Right atrium auricular region (tissue), 2 donors: ENCODE data around the gene RUNX2. TPM values are rescaled to one million over a fixed set of nuclear protein-coding genes. Genes with fewer than 3 reads are reported as not detected.

Experiments used
- DNase-seq: peaks from one replicate; pipeline ENCODE4 v3.0.0-alpha.2; 2019; ENCODE audit warnings: low spot score
- H3K27ac ChIP-seq, 2 donors: fragments of 200-600 bp; sonication (generic); 1 replicate in 1 of 2; 2 replicates in 1 of 2; pipeline ENCODE4 v1.5.1; 2016 to 2019
- H3K27me3 ChIP-seq, 2 donors: fragments of 200-600 bp; sonication (generic); one replicate each; pipeline versions ENCODE4 v1.5.1 to v1.6.0; 2017 to 2019
- H3K36me3 ChIP-seq: fragments of 200-600 bp; sonication (generic); one replicate; pipeline ENCODE4 v1.5.1; 2016
- H3K4me1 ChIP-seq, 2 donors: fragments of 200-600 bp; sonication (generic); one replicate each; pipeline versions ENCODE4 v1.5.1 to v1.6.0; 2017 to 2019
- H3K4me3 ChIP-seq, 2 donors: fragments of 200-600 bp; sonication (generic); 1 replicate in 1 of 2; 2 replicates in 1 of 2; pipeline ENCODE4 v1.5.1; 2017 to 2019; ENCODE audit warnings: mild to moderate bottlenecking in 1 of 2, moderate library complexity in 1 of 2
- H3K9me3 ChIP-seq, 2 donors: fragments of 200-600 bp; sonication (generic); one replicate each; pipeline ENCODE4 v1.5.1; 2019
- total RNA-seq, 2 donors: library from RNA; depleted of rRNA; stranded (reverse); fragments of >200 nt; gene quantifications; one replicate each; pipeline ENCODE4 v1.1.0, GENCODE V29; 2016
- TF ChIP-seq, protein P1 (sequence below), 2 donors: fragments of 200-600 bp; sonication (generic); IDR thresholded peaks; one replicate each; pipeline ENCODE4 v1.5.1; 2019; ENCODE audit warnings: antibody characterized with exemption in 2 of 2

The RUNX2 gene
- total RNA-seq, 2 donors from 2014 or later = 0.55 to 0.85 TPM

DNA sequence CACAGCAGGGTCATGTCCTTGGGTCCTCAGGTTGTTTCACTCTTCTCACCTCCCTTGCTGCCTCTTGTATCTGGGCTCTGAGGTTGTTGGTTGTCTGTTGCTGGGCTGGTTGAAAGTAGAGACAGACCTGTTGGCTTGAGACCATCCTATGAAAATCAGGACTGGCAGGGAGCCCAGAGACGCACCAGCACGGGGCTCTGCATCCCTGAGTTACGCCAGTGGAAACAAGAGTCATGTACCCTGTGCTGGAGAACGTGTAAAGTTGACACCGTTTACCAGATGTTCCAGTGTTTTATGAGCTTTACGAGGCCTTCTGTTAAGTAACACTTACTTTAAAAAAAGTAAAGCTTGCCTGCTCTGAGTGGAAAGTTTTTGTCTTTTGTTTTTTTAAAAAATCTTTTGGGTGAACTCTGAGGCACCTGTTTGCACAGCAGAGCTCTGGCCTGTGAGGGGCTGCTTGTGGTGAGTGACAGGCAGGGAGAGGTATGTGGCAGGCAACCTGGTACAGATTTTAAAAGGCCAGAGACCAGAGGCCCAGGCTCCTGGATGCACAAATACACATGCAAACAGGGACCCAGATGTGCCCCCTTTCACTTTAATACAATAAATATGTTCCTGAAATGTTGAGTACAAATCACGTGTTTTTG, 309.6 kb downstream of the RUNX2 start:
- Histone ChIP-seq H3K4me1 (no peaks in the 10 kb centered on the region), H3K4me3 (no peak overlapping the region), H3K27me3 (no peaks in the 10 kb centered on the region), H3K9me3 (no peaks in the 10 kb centered on the region), H3K36me3 (no peaks in the 10 kb centered on the region), H3K27ac (no peak overlapping the region)
- DNase-seq = no peak
- TF ChIP-seq, protein P1, sequence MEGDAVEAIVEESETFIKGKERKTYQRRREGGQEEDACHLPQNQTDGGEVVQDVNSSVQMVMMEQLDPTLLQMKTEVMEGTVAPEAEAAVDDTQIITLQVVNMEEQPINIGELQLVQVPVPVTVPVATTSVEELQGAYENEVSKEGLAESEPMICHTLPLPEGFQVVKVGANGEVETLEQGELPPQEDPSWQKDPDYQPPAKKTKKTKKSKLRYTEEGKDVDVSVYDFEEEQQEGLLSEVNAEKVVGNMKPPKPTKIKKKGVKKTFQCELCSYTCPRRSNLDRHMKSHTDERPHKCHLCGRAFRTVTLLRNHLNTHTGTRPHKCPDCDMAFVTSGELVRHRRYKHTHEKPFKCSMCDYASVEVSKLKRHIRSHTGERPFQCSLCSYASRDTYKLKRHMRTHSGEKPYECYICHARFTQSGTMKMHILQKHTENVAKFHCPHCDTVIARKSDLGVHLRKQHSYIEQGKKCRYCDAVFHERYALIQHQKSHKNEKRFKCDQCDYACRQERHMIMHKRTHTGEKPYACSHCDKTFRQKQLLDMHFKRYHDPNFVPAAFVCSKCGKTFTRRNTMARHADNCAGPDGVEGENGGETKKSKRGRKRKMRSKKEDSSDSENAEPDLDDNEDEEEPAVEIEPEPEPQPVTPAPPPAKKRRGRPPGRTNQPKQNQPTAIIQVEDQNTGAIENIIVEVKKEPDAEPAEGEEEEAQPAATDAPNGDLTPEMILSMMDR (IDR thresholded peaks at IDR 0.05) = no peak

DNA sequence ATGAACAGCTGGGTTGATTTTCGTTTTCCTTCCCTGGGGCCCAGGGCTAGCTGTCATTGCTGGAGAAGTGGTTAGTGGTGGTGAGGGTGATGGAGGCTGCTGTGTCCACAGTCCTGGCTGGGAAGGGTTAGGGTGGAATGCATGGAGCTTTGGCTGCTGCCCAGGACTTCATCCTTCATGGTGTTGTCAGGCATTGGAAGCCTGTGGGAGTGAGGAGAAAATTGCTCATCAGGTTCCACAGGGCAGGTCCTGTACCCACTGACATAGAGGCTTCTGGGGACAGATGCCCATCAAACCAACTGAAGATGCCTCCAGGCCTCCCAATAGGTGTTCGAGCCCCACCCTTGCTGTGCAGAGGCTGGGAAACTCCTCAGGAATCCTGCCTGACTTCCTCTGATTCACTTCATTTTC, 312.0 kb downstream of the RUNX2 start:
- H3K27me3 ChIP-seq = no peaks in the 10 kb centered on the region
- H3K36me3 ChIP-seq = no peaks in the 10 kb centered on the region
- H3K9me3 ChIP-seq = no peaks in the 10 kb centered on the region
- H3K4me1 ChIP-seq = no peaks in the 10 kb centered on the region
- H3K4me3 ChIP-seq = no peak overlapping the region
- TF ChIP-seq, protein P1 (IDR thresholded peaks at IDR 0.05) = no peak
- H3K27ac ChIP-seq = no peak overlapping the region
- DNase-seq = no peak

DNA sequence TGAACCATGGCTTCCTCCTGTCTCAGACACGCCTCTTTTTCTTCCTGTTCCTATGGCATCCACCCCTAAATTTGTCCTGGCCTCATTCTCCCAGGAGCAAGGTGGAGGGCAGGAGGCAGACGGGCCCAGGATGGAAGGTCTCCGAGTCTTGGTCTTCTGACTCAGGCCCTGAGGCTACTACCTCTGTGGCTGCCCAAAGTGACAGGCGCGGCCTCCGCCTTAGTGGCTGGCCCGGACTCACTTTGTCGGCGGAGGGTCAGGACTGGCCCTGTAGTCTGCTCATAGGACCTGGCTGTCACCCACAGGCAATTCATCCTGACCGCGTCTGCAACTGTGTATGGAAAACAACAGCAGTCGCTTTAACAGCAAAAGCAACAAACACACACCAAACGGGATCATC, 312.7 kb downstream of the RUNX2 start:
- TF ChIP-seq, protein P1 (IDR thresholded peaks at IDR 0.05) = no peak
- H3K4me1 ChIP-seq = no peaks in the 10 kb centered on the region
- H3K27ac ChIP-seq = no peak overlapping the region
- H3K27me3 ChIP-seq = no peaks in the 10 kb centered on the region
- no peaks in the 10 kb centered on the region for H3K36me3 ChIP-seq
- H3K9me3 ChIP-seq = no peaks in the 10 kb centered on the region
- H3K4me3 ChIP-seq = no peak overlapping the region
- no peak for DNase-seq

DNA sequence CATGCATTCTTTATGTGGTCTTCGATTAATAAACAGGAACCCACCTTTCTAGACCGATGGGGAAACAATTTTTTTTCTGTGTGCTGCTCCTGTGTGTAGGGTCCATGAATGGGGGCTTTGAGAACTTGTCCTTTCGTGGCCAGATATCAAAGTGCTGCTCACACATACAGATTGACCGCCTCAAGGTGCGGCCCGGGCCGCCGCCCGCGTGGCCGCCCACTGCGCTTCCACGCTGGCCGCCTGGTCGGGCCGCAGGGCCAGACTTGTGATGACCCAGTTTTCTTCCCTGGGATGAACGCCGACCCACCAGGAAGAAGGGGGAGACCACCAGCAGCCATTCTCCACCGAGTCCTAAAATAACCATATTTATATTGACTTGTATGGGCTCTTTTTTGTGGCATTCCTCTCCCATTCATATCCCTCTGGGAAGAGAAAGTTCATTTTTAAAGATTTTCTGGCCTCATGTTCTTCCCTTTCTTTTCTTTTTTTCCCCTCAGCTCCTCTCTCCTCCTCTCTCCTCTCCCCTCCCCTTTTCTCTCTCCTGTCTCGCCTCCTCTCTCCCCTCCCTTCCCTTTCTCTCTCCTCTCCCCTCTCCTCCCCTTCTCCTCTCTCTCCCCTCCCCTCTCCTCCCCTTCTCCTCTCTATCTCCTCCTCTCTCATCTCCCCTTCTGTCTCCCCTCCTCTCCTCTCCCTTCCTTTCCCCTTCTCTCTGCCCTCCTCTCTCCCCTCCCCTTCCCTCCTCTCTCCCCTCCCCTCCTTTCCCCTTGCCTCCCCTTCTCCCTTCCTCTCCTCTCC, 314.4 kb downstream of the RUNX2 start:
- Histone ChIP-seq H3K27me3 (no peaks in the 10 kb centered on the region), H3K27ac (no peak overlapping the region), H3K36me3 (no peaks in the 10 kb centered on the region), H3K4me1 (no peaks in the 10 kb centered on the region), H3K9me3 (no peaks in the 10 kb centered on the region), H3K4me3 (no peak overlapping the region)
- DNase-seq = no peak
- TF ChIP-seq, protein P1 (IDR thresholded peaks at IDR 0.05) = no peak

DNA sequence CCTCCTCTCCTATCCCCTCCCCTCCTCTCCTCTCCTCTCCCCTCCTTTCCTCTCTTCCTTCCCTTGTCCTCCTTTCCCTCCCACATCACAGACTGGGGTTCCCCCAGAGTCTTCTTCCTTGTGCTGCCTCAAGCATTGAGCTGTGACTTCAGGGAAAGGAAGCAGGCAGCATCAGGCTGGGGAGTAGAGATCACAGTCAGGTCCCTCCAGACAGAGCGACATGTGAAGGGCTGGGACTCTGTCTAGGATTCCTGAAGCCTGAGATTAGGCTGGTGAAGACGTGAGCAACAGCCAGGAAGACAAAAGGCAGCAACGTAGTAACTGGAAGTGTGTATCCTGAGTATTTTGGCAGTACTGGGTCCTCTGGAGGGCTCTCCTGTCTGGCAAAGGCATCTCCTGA, 315.0 kb downstream of the RUNX2 start:
- Histone ChIP-seq H3K36me3 (no peaks in the 10 kb centered on the region), H3K27me3 (no peaks in the 10 kb centered on the region), H3K27ac (no peak overlapping the region), H3K9me3 (no peaks in the 10 kb centered on the region), H3K4me3 (no peak overlapping the region), H3K4me1 (no peaks in the 10 kb centered on the region)
- TF ChIP-seq, protein P1 (IDR thresholded peaks at IDR 0.05) = no peak
- no peak for DNase-seq
